Astrocyte of the cerebellum (primary cell): ENCODE measurements around the gene LIMA1.

Experiments used
- DNase-seq: peaks from one replicate; pipeline ENCODE4 v3.0.0-alpha.2; 2011; ENCODE audit warnings: low read depth
- H3K4me3 ChIP-seq: 2 replicates; pipeline ENCODE4 v1.5.1; 2011; ENCODE audit warnings: mild to moderate bottlenecking, low read depth, low read length, moderate library complexity
- CTCF ChIP-seq: IDR thresholded peaks from 2 replicates; pipeline ENCODE4 v1.5.1; 2012; ENCODE audit warnings: low read length, low read depth, moderate library complexity, mild to moderate bottlenecking; ENCODE audit errors: missing control alignments
- in situ Hi-C: cut with HindIII; loops from 2 replicates; pipeline ENCODE4 v1.10.0; 2017; ENCODE audit warnings: low sequenced_read_pairs

Gene LIMA1

GRCh38 chr12:50231346-50231745 is 52.0 kb downstream of the LIMA1 start:
- TF ChIP-seq CTCF, result no peak
- H3K4me3 ChIP-seq, result no peak overlapping the region
- no peak for DNase-seq
- in situ Hi-C loops, result no loop called here

- H3K4me3 ChIP-seq, result no peak overlapping the region
- in situ Hi-C loops, result no loop called here
- DNase-seq, result no peak
- TF ChIP-seq CTCF, result no peak
These were observed 53.1 kb downstream of the LIMA1 start for GRCh38 chr12:50230217-50230616.

GRCh38 chr12:50224026-50224692 is 59.2 kb downstream of the LIMA1 start:
- in situ Hi-C loops, result no loop called here
- H3K4me3 ChIP-seq, result no peak overlapping the region
- no peak for DNase-seq
- no peak for TF ChIP-seq CTCF

GRCh38 chr12:50222275-50222783 is 61.0 kb downstream of the LIMA1 start:
- DNase-seq, result peak; percentile 83
- TF ChIP-seq CTCF, result peak; percentile 51
- in situ Hi-C loops, result no loop called here
- peak overlapping the region; percentile 71 for H3K4me3 ChIP-seq

- in situ Hi-C loops, result no loop called here
- H3K4me3 ChIP-seq, result peak overlapping the region; percentile 71
- no peak for TF ChIP-seq CTCF
- peak; percentile 82 for DNase-seq
These were observed 61.9 kb downstream of the LIMA1 start for GRCh38 chr12:50221228-50222008.

- DNase-seq, result no peak
- TF ChIP-seq CTCF, result no peak
- in situ Hi-C loops, result no loop called here
- H3K4me3 ChIP-seq, result peak overlapping the region; percentile 71
These were observed 62.8 kb downstream of the LIMA1 start for GRCh38 chr12:50220363-50220995.
